Left lung (tissue), 10 donors: ENCODE measurements around the gene SLIT3. TPM values are rescaled to one million over a fixed set of nuclear protein-coding genes. Genes with fewer than 3 reads are reported as not detected.

Source experiments
- ATAC-seq: fragments of 200-7000 bp; cut with Tn5 transposase; one replicate; pipeline ENCODE4 v1.9.1; 2020; ENCODE audit warnings: moderate library complexity
- DNase-seq, 4 donors: peaks; one replicate each; pipeline ENCODE4 v3.0.0-alpha.2; 2013 to 2020
- H3K27ac ChIP-seq, 2 donors: fragments of 200-600 bp; sonication (generic) in 1 of 2; one replicate each; pipeline versions ENCODE4 v1.5.0 to v1.8.0; 2020 to 2021
- H3K27me3 ChIP-seq, 2 donors: fragments of 200-600 bp; sonication (generic) in 1 of 2; one replicate each; pipeline versions ENCODE4 v1.5.0 to v1.8.0; 2020 to 2021
- H3K36me3 ChIP-seq, 2 donors: fragments of 200-600 bp; sonication (generic) in 1 of 2; one replicate each; pipeline versions ENCODE4 v1.5.0 to v1.8.0; 2020 to 2021
- H3K4me1 ChIP-seq, 2 donors: fragments of 200-600 bp; one replicate each; pipeline ENCODE4 v1.8.0; 2021
- H3K4me3 ChIP-seq, 2 donors: fragments of 200-600 bp; sonication (generic) in 1 of 2; one replicate each; pipeline versions ENCODE4 v1.5.0 to v1.8.0; 2020 to 2021; ENCODE audit warnings: mild to moderate bottlenecking in 1 of 2
- H3K9me3 ChIP-seq, 2 donors: fragments of 200-600 bp; sonication (generic) in 1 of 2; one replicate each; pipeline versions ENCODE4 v1.5.0 to v1.8.0; 2020 to 2021
- intact Hi-C, 2 donors: fragments of 100-400 bp; cut with DNase I; formaldehyde crosslinking; loops; one replicate each; pipeline versions ENCODE4 v1.11.2 to v1.14.2; 2022
- polyA plus RNA-seq, 6 donors: library from polyadenylated mRNA; unstranded; fragments of 120-200 nt; gene quantifications; one replicate each; pipeline ENCODE4 v1.2.1, GENCODE V29; 2013; ENCODE audit not compliant: insufficient read length in 6 of 6
- total RNA-seq, 2 donors: library from RNA; stranded (reverse); fragmentation: NEBNext Ultra II Directional; extraction: Animal tissue kit (Norgen Biotek cat#: 25700); gene quantifications; one replicate each; pipeline ENCODE4 v1.2.1, GENCODE V29; 2021
- TF ChIP-seq, protein P1 (sequence below), 2 donors: fragments of 200-600 bp; sonication (generic) in 1 of 2; IDR thresholded peaks; one replicate each; pipeline versions ENCODE4 v1.5.0 to v1.8.0; 2021; ENCODE audit warnings: antibody characterized with exemption in 2 of 2
- donor health status: DM: no; HTN: yes; CAD: no.
- donor health status: DM: no; HTN: no; CAD: no.

The SLIT3 gene
- total and polyA plus RNA-seq, 8 donors: 37.6 to 77.1 (median 45.9) TPM

GRCh38 chr5:168723037-168723436 lies 577.9 kb downstream of the SLIT3 start:
- DNase-seq (no peak), ATAC-seq (no peak)
- TF ChIP-seq, protein P1, sequence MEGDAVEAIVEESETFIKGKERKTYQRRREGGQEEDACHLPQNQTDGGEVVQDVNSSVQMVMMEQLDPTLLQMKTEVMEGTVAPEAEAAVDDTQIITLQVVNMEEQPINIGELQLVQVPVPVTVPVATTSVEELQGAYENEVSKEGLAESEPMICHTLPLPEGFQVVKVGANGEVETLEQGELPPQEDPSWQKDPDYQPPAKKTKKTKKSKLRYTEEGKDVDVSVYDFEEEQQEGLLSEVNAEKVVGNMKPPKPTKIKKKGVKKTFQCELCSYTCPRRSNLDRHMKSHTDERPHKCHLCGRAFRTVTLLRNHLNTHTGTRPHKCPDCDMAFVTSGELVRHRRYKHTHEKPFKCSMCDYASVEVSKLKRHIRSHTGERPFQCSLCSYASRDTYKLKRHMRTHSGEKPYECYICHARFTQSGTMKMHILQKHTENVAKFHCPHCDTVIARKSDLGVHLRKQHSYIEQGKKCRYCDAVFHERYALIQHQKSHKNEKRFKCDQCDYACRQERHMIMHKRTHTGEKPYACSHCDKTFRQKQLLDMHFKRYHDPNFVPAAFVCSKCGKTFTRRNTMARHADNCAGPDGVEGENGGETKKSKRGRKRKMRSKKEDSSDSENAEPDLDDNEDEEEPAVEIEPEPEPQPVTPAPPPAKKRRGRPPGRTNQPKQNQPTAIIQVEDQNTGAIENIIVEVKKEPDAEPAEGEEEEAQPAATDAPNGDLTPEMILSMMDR (IDR thresholded peaks at IDR 0.05): no peak
- Histone ChIP-seq H3K27ac (no peak overlapping the region), H3K9me3 (peaks cover 0 to 9% of the 10 kb centered on the region in 2 donors), H3K4me3 (no peak overlapping the region), H3K4me1 (no peaks in the 10 kb centered on the region), H3K27me3 (no peaks in the 10 kb centered on the region), H3K36me3 (no peaks in the 10 kb centered on the region)
- intact Hi-C loops: no loop called here

- ATAC-seq (no peak), DNase-seq (no peak)
- Histone ChIP-seq H3K36me3 (no peaks in the 10 kb centered on the region), H3K4me1 (no peaks in the 10 kb centered on the region), H3K27me3 (no peaks in the 10 kb centered on the region), H3K9me3 (peaks cover 0 to under 1% of the 10 kb centered on the region in 2 donors), H3K27ac (no peak overlapping the region), H3K4me3 (no peak overlapping the region)
- TF ChIP-seq, protein P1 (IDR thresholded peaks at IDR 0.05): no peak
- intact Hi-C loops: no loop called here
These were observed 579.0 kb downstream of the SLIT3 start for GRCh38 chr5:168721966-168722365.

DNA sequence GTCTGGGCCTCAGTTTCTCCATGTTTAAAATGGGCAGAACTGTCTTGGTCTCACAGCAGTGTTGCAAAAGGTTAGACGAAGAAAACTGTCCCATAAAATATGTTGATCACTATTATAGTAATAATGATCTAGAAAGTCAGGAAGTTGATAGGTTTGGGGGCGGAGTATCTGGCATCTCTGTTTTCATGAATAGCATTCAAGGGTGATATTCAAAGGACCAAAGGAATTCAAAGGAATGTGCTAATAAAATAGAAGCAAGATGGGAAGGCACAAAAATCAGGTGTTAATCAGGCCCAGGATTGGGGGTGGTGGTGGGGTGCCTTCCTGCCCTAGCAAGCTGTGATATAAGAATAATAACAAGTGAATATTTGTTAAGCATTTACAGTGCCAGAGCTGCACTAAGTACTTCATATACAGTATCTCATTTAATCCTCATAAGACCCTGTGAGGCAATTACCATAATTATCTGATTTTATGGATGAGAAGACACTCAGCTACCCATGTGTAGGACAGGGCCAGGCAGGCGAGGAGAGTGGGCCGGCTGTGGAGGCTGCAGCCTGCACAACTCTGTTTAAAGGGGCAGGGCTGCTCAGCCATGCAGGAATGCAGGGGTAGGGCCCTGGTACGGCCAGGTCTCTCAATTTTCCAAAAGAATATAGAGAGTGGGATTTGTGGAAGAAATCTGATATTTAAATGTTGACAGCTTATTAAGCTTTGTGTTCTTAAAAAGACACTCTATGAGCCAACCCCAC lies 579.8 kb downstream of the SLIT3 start:
- ATAC-seq (no peak), DNase-seq (no peak)
- Histone ChIP-seq H3K36me3 (no peaks in the 10 kb centered on the region), H3K4me3 (no peak overlapping the region), H3K27ac (no peak overlapping the region), H3K27me3 (no peaks in the 10 kb centered on the region), H3K4me1 (no peaks in the 10 kb centered on the region), H3K9me3 (no peaks in the 10 kb centered on the region)
- TF ChIP-seq, protein P1 (IDR thresholded peaks at IDR 0.05): no peak
- intact Hi-C loops: no loop called here

GRCh38 chr5:168720575-168720974 lies 580.4 kb downstream of the SLIT3 start:
- DNase-seq: no peak
- no peaks in the 10 kb centered on the region for H3K27me3 ChIP-seq
- no peaks in the 10 kb centered on the region for H3K9me3 ChIP-seq
- no peak for ATAC-seq
- intact Hi-C loops: no loop called here
- no peak overlapping the region for H3K27ac ChIP-seq
- H3K4me3 ChIP-seq: no peak overlapping the region
- TF ChIP-seq, protein P1 (IDR thresholded peaks at IDR 0.05): no peak
- H3K36me3 ChIP-seq: no peaks in the 10 kb centered on the region
- no peaks in the 10 kb centered on the region for H3K4me1 ChIP-seq

DNA sequence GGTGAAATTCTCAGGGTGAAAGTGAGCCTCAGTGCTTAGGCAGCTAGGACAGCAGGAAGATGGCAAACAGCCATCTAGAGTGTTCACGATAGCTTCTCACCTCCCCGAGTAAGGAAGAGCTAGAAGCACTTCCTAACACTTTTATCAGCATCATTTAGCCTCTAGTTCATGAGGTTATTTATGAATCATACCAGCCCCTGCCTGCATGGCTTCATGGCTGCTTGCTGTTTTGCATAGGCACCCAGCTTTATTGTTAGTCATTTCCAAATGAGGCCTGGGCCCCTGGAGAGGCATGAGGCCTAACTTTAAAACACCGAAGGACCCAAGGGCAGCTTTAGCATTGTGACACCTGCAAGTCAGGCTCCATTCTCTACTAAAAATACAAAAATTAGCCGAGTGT lies 586.9 kb downstream of the SLIT3 start:
- Histone ChIP-seq H3K9me3 (no peaks in the 10 kb centered on the region), H3K36me3 (no peaks in the 10 kb centered on the region), H3K27me3 (no peaks in the 10 kb centered on the region), H3K4me1 (no peaks in the 10 kb centered on the region), H3K4me3 (no peak overlapping the region), H3K27ac (no peak overlapping the region)
- no peak for DNase-seq
- intact Hi-C loops: no loop called here
- ATAC-seq: no peak
- TF ChIP-seq, protein P1 (IDR thresholded peaks at IDR 0.05): no peak
